Measurements from ENCODE around the gene SRRM3. TPM values are rescaled to one million over a fixed set of nuclear protein-coding genes. Genes with fewer than 3 reads are reported as not detected.
"Not testable (repeated sequence)": the region's sequence is repeated elsewhere in the genome, so short reads cannot be mapped to it uniquely, and the experiment has no call there.

The SRRM3 gene
- total RNA-seq, 1 donor from 2014 or later = not detected

GRCh38 chr7:76234282-76234584 lies 32.5 kb downstream of the SRRM3 start:
- intact Hi-C loops (cut with micrococcal nuclease) = no loop called here
- H3K4me1 Mint-ChIP-seq = peaks cover 8% of the 10 kb centered on the region
- no peak overlapping the region for H3K27ac Mint-ChIP-seq
- TF ChIP-seq, protein P1, sequence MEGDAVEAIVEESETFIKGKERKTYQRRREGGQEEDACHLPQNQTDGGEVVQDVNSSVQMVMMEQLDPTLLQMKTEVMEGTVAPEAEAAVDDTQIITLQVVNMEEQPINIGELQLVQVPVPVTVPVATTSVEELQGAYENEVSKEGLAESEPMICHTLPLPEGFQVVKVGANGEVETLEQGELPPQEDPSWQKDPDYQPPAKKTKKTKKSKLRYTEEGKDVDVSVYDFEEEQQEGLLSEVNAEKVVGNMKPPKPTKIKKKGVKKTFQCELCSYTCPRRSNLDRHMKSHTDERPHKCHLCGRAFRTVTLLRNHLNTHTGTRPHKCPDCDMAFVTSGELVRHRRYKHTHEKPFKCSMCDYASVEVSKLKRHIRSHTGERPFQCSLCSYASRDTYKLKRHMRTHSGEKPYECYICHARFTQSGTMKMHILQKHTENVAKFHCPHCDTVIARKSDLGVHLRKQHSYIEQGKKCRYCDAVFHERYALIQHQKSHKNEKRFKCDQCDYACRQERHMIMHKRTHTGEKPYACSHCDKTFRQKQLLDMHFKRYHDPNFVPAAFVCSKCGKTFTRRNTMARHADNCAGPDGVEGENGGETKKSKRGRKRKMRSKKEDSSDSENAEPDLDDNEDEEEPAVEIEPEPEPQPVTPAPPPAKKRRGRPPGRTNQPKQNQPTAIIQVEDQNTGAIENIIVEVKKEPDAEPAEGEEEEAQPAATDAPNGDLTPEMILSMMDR (IDR thresholded peaks at IDR 0.05) = no peak
- no peaks in the 10 kb centered on the region for H3K36me3 Mint-ChIP-seq (ENCODE audit: low read depth)
- peaks cover 56% of the 10 kb centered on the region for H3K27me3 Mint-ChIP-seq
- H3K9me3 Mint-ChIP-seq = no peaks in the 10 kb centered on the region
- DNase-seq (no peak), ATAC-seq (ENCODE audit: low read depth) (no peak)
- CTCF ChIA-PET = no interaction called here
- peak overlapping the region; percentile 53 for H3K4me3 Mint-ChIP-seq
- POLR2A ChIA-PET = no interaction called here

DNA sequence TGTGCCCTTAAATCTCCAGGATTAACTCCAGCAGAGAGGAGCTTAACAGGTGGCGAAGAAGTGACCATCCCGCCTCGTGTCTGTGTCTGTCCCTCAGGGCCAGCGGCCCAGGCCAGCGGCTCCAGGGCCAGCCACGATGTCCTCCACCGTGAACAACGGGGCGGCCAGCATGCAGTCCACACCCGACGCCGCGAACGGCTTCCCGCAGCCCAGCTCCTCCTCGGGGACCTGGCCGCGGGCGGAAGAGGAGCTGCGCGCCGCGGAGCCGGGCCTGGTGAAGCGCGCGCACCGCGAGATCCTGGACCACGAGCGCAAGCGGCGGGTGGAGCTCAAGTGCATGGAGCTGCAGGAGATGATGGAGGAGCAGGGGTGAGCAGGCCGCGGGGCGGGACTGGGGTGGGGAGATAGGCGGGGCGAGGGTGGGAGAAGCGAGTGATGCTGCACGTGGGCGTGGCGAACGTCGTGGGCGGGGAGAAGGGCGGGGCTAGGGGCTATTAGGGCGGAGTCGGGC lies 33.3 kb downstream of the SRRM3 start:
- H3K27me3 Mint-ChIP-seq = peaks cover 55% of the 10 kb centered on the region
- peak overlapping the region; percentile 53 for H3K4me3 Mint-ChIP-seq
- TF ChIP-seq, protein P1 (IDR thresholded peaks at IDR 0.05) = no peak
- CTCF ChIA-PET = no interaction called here
- peaks cover 8% of the 10 kb centered on the region for H3K4me1 Mint-ChIP-seq
- peak; percentile 87 for ATAC-seq (ENCODE audit: low read depth)
- H3K27ac Mint-ChIP-seq = no peak overlapping the region
- H3K36me3 Mint-ChIP-seq (ENCODE audit: low read depth) = no peaks in the 10 kb centered on the region
- intact Hi-C loops (cut with micrococcal nuclease) = no loop called here
- POLR2A ChIA-PET = interaction anchor here (0.6 kb wide), 1 partner anchor 604 kb away, joined by 5 read pairs; no protein-coding TSS in a partner anchor
- DNase-seq = peak; percentile 48
- H3K9me3 Mint-ChIP-seq = no peaks in the 10 kb centered on the region

GRCh38 chr7:76236224-76236623 lies 34.5 kb downstream of the SRRM3 start:
- ChIA-PET CTCF (no interaction called here), POLR2A (no interaction called here)
- intact Hi-C loops (cut with micrococcal nuclease) = no loop called here
- Mint-ChIP-seq H3K4me1 (peaks cover 8% of the 10 kb centered on the region), H3K36me3 (ENCODE audit: low read depth) (no peaks in the 10 kb centered on the region), H3K27me3 (peaks cover 46% of the 10 kb centered on the region), H3K9me3 (no peaks in the 10 kb centered on the region), H3K4me3 (no peak overlapping the region), H3K27ac (no peak overlapping the region)
- DNase-seq (no peak), ATAC-seq (ENCODE audit: low read depth) (no peak)
- TF ChIP-seq, protein P1 (IDR thresholded peaks at IDR 0.05) = no peak

GRCh38 chr7:76238326-76238725 lies 36.6 kb downstream of the SRRM3 start:
- TF ChIP-seq, protein P1 (IDR thresholded peaks at IDR 0.05) = no peak
- peaks cover 30% of the 10 kb centered on the region for H3K27me3 Mint-ChIP-seq
- H3K27ac Mint-ChIP-seq = no peak overlapping the region

DNA sequence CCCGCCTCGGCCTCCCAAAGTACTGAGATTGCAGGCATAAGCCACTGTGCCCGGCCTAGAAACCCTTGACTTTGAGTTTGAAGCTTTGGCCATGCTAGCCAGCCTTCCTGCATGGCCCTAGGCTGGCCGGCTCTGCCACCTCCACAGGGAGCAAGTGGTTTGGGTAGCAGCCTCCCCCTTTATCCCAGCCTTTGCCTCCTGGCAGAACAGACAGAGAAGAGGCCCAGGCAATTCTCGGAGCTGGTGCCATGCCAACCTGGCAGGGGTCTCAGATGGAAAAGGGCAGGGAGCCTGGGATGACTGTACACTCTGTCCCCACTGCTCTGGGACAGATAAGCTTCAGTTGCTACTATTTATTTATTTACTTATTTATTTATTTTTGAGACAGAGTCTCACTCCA lies 39.4 kb downstream of the SRRM3 start:
- CTCF ChIA-PET = no interaction called here
- no peak overlapping the region for H3K27ac Mint-ChIP-seq

More at GRCh38 chr7:76238326-76238725, 36.6 kb downstream of the SRRM3 start:
- Mint-ChIP-seq H3K9me3 (no peaks in the 10 kb centered on the region), H3K4me3 (no peak overlapping the region), H3K4me1 (peaks cover 8% of the 10 kb centered on the region), H3K36me3 (ENCODE audit: low read depth) (no peaks in the 10 kb centered on the region)
- ChIA-PET CTCF (no interaction called here), POLR2A (no interaction called here)
- intact Hi-C loops (cut with micrococcal nuclease) = no loop called here
- ATAC-seq (ENCODE audit: low read depth) = no peak
- DNase-seq = no peak

DNA sequence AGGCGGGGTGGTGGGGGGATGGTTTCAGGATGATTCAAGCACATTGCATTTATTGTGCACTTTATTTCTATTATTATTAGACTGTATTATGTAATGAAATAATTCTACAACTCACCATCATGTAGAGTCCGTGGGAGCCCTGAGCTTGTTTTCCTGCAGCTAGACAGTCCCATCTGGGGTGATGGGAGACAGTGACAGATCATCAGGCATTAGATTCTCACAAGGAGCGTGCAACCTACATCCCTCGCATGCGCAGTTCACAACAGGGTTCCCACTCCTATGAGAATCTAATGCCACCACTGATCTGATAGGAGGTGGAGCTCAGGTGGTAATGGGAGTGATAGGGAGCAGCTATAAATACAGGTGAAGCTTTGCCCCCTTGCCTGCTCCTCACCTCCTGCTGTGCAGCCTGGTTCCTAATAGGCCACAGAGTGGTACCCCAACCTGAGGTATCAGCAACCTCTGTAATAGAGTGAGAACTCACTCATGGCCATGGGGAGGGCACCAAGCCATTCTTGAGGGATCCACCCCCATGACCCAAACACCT lies 40.9 kb downstream of the SRRM3 start:
- H3K9me3 Mint-ChIP-seq; DNase-seq; H3K4me1 Mint-ChIP-seq; H3K4me3 Mint-ChIP-seq; H3K36me3 Mint-ChIP-seq (ENCODE audit: low read depth); intact Hi-C loops (cut with micrococcal nuclease); POLR2A ChIA-PET; H3K27ac Mint-ChIP-seq; ATAC-seq (ENCODE audit: low read depth): not testable (repeated sequence)
- CTCF ChIA-PET = interaction anchor here (0.7 kb wide), 1 partner anchor 33 kb away, joined by 3 read pairs; no protein-coding TSS in a partner anchor
- peaks cover 12% of the 10 kb centered on the region for H3K27me3 Mint-ChIP-seq

More for the DNA sequence above, 39.4 kb downstream of the SRRM3 start:
- TF ChIP-seq, protein P1 (IDR thresholded peaks at IDR 0.05) = no peak
- no peaks in the 10 kb centered on the region for H3K9me3 Mint-ChIP-seq
- ATAC-seq (ENCODE audit: low read depth) (no peak), DNase-seq (no peak)
- H3K27me3 Mint-ChIP-seq = peaks cover 18% of the 10 kb centered on the region
- POLR2A ChIA-PET = no interaction called here
- no peak overlapping the region for H3K4me3 Mint-ChIP-seq
- intact Hi-C loops (cut with micrococcal nuclease) = no loop called here
- H3K4me1 Mint-ChIP-seq = no peaks in the 10 kb centered on the region
- no peaks in the 10 kb centered on the region for H3K36me3 Mint-ChIP-seq (ENCODE audit: low read depth)

Measured in activated B cell treated with CpG ODN at 0.5 μM for 24 hours (primary cell).